HCT116 (cell line): ENCODE measurements around the gene FAM117A. TPM values are rescaled to one million over a fixed set of nuclear protein-coding genes. Genes with fewer than 3 reads are reported as not detected.

Source experiments
- ATAC-seq: fragments of 200-7000 bp; cut with Tn5 transposase; 2 replicates; pipeline ENCODE4 v1.9.1; 2020; ENCODE audit warnings: mild to moderate bottlenecking, moderate library complexity
- BruUV-seq: library from RNA; stranded (reverse); fragments of 400-500 nt; replicated peaks from 2 replicates; lab custom pipeline; 2021; lab: Mats Ljungman, UMichigan
- CTCF ChIA-PET: fragments of 300-600 bp; sonication (Branson Sonifier 250); formaldehyde crosslinking; loops from one replicate; lab custom pipeline; 2021; ENCODE audit warnings: antibody characterized with exemption; lab: Charles Lee
- POLR2A ChIA-PET: fragments of 300-600, 350-600 bp; sonication (Branson Sonifier 250); formaldehyde crosslinking; loops from one replicate; lab custom pipeline; 2021; ENCODE audit warnings: antibody characterized with exemption; lab: Charles Lee
- RAD21 ChIA-PET, 2 experiments: fragments of 300-600 bp; sonication (Branson Sonifier 250); formaldehyde crosslinking; loops; one replicate each; lab custom pipeline; 2023; ENCODE audit warnings: low total read pairs in 2 of 2; ENCODE audit not compliant: uncharacterized antibody in 2 of 2, unreplicated experiment in 2 of 2, low non-redundant PET in 1 of 2; lab: Charles Lee
- DNase-seq: peaks from one replicate; pipeline ENCODE4 v3.0.0-alpha.2; 2010; ENCODE audit warnings: low read depth, low spot score
- H2AFZ ChIP-seq: fragments of 200-600 bp; shearing (Covaris generic), sonication (generic); 2 replicates; pipeline ENCODE4 v1.6.1; 2017; ENCODE audit warnings: low read depth, mixed run types, mixed read lengths, antibody characterized with exemption, low read length; ENCODE audit not compliant: poor library complexity, severe bottlenecking
- H3K27ac ChIP-seq: 2 replicates; pipeline ENCODE4 v1.5.1; 2012; ENCODE audit warnings: low read depth, low read length
- H3K27me3 ChIP-seq: fragments of 200-600 bp; sonication (generic); 2 replicates; pipeline ENCODE4 v1.6.1; 2016; ENCODE audit warnings: mixed run types, low read length, mixed read lengths; ENCODE audit not compliant: insufficient read depth
- H3K36me3 ChIP-seq, 2 experiments: fragments of 200-500 bp in 1 of 2; fragments of 200-600 bp in 1 of 2; sonication (Bioruptor generic) in 1 of 2; sonication (generic) in 1 of 2; 2 replicates each; pipeline versions ENCODE4 v1.5.1 to v1.6.1; 2014 to 2016; ENCODE audit warnings: low read length in 2 of 2, inconsistent platforms in 1 of 2, mixed read lengths in 1 of 2, mixed run types in 1 of 2; ENCODE audit not compliant: insufficient read depth in 2 of 2, control insufficient read depth in 1 of 2
- H3K4me1 ChIP-seq, 2 experiments: fragments of 200-600 bp in 1 of 2; sonication (generic) in 1 of 2; 2 replicates each; pipeline versions ENCODE4 v1.5.1 to v1.6.1; 2012 to 2017; ENCODE audit warnings: low read length in 2 of 2, inconsistent platforms in 1 of 2, mild to moderate bottlenecking in 1 of 2, mixed read lengths in 1 of 2, mixed run types in 1 of 2, moderate library complexity in 1 of 2; ENCODE audit not compliant: insufficient read depth in 2 of 2, control insufficient read depth in 1 of 2
- H3K4me2 ChIP-seq: fragments of 200-600 bp; sonication (generic); 2 replicates; pipeline ENCODE4 v1.6.1; 2017; ENCODE audit warnings: mixed run types, low read length, mixed read lengths
- H3K4me3 ChIP-seq, 2 experiments: fragments of 200-600 bp in 1 of 2; sonication (generic) in 1 of 2; replicated peaks in 1 of 2; 2 replicates each; pipeline ENCODE4 v1.5.1; 2011 to 2016; ENCODE audit warnings: low read length in 2 of 2, control low read depth in 1 of 2, low read depth in 1 of 2, mild to moderate bottlenecking in 1 of 2, mixed read lengths in 1 of 2, mixed run types in 1 of 2
- H3K79me2 ChIP-seq: fragments of 200-600 bp; sonication (generic); 2 replicates; pipeline ENCODE4 v1.6.1; 2017; ENCODE audit warnings: mild to moderate bottlenecking, mixed run types, low read length, moderate library complexity, mixed read lengths; ENCODE audit not compliant: insufficient read depth
- H3K9ac ChIP-seq: fragments of 200-600 bp; sonication (generic); 2 replicates; pipeline ENCODE4 v1.6.1; 2016; ENCODE audit warnings: low read length, mixed read lengths
- H3K9me2 ChIP-seq: fragments of 200-600 bp; sonication (generic), shearing (Covaris generic); 2 replicates; pipeline ENCODE4 v1.6.1; 2017; ENCODE audit warnings: mixed run types, mild to moderate bottlenecking, moderate library complexity; ENCODE audit not compliant: insufficient read depth
- H3K9me3 ChIP-seq, 2 experiments: fragments of 200-500 bp in 1 of 2; fragments of 200-600 bp in 1 of 2; sonication (Bioruptor generic) in 1 of 2; sonication (generic) in 1 of 2; 2 replicates each; pipeline ENCODE4 v1.6.1; 2014 to 2017; ENCODE audit warnings: low read length in 2 of 2, mixed read lengths in 2 of 2, inconsistent platforms in 1 of 2, low read depth in 1 of 2, mild to moderate bottlenecking in 1 of 2, mixed run types in 1 of 2, moderate library complexity in 1 of 2; ENCODE audit not compliant: control insufficient read depth in 1 of 2, insufficient read depth in 1 of 2
- H4K20me1 ChIP-seq: fragments of 200-600 bp; sonication (generic), shearing (Covaris generic); 2 replicates; pipeline ENCODE4 v1.6.1; 2017; ENCODE audit warnings: mixed run types, mild to moderate bottlenecking, moderate library complexity; ENCODE audit not compliant: insufficient read depth
- CEBPB ChIP-seq: IDR thresholded peaks from 2 replicates; pipeline ENCODE4 v1.6.1; 2012; ENCODE audit warnings: low read depth
- EGR1 ChIP-seq: IDR thresholded peaks from 2 replicates; pipeline ENCODE4 v1.6.1; 2012; ENCODE audit warnings: low read depth
- ELF1 ChIP-seq: IDR thresholded peaks from 2 replicates; pipeline ENCODE4 v1.6.1; 2012; ENCODE audit warnings: low read depth, borderline replicate concordance
- EZH2phosphoT487 ChIP-seq: fragments of 200-600 bp; IDR thresholded peaks from 2 replicates; pipeline ENCODE4 v1.6.1; 2018; ENCODE audit warnings: antibody characterized with exemption, borderline replicate concordance
- JUND ChIP-seq: IDR thresholded peaks from 2 replicates; pipeline ENCODE4 v1.6.1; 2012
- SRF ChIP-seq: IDR thresholded peaks from 2 replicates; pipeline ENCODE4 v1.6.1; 2012; ENCODE audit warnings: low read depth
- YY1 ChIP-seq: IDR thresholded peaks from 2 replicates; pipeline ENCODE4 v1.6.1; 2011; ENCODE audit warnings: low read length, low read depth, moderate library complexity, mild to moderate bottlenecking; ENCODE audit not compliant: insufficient replicate concordance; ENCODE audit errors: extremely low read depth
- ZFX ChIP-seq: fragments of 450-650 bp; IDR thresholded peaks from 2 replicates; pipeline ENCODE4 v1.6.1; 2017
- intact Hi-C: fragments of 100-400 bp; cut with micrococcal nuclease; formaldehyde crosslinking; loops from 2 replicates; pipeline ENCODE4 v1.10.0; 2022
- total RNA-seq: library from RNA; stranded (reverse); gene quantifications from one replicate; pipeline ENCODE4 v1.2.1, GENCODE V29; 2021; ENCODE audit not compliant: unreplicated experiment
- TF ChIP-seq, protein P1 (sequence below): IDR thresholded peaks from 2 replicates; pipeline ENCODE4 v1.6.1; 2012; ENCODE audit warnings: low read depth
- TF ChIP-seq, protein P2 (sequence below): IDR thresholded peaks from 2 replicates; pipeline ENCODE4 v1.6.1; 2012

The FAM117A gene
- total RNA-seq, 1 experiment from 2014 or later = 12.8 TPM

- TF ChIP-seq, protein P1, sequence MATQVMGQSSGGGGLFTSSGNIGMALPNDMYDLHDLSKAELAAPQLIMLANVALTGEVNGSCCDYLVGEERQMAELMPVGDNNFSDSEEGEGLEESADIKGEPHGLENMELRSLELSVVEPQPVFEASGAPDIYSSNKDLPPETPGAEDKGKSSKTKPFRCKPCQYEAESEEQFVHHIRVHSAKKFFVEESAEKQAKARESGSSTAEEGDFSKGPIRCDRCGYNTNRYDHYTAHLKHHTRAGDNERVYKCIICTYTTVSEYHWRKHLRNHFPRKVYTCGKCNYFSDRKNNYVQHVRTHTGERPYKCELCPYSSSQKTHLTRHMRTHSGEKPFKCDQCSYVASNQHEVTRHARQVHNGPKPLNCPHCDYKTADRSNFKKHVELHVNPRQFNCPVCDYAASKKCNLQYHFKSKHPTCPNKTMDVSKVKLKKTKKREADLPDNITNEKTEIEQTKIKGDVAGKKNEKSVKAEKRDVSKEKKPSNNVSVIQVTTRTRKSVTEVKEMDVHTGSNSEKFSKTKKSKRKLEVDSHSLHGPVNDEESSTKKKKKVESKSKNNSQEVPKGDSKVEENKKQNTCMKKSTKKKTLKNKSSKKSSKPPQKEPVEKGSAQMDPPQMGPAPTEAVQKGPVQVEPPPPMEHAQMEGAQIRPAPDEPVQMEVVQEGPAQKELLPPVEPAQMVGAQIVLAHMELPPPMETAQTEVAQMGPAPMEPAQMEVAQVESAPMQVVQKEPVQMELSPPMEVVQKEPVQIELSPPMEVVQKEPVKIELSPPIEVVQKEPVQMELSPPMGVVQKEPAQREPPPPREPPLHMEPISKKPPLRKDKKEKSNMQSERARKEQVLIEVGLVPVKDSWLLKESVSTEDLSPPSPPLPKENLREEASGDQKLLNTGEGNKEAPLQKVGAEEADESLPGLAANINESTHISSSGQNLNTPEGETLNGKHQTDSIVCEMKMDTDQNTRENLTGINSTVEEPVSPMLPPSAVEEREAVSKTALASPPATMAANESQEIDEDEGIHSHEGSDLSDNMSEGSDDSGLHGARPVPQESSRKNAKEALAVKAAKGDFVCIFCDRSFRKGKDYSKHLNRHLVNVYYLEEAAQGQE = no peak
- TF ChIP-seq EGR1 (no peak), ZFX (no peak), CEBPB (no peak), ELF1 (no peak), EZH2phosphoT487 (no peak)
- TF ChIP-seq, protein P2, sequence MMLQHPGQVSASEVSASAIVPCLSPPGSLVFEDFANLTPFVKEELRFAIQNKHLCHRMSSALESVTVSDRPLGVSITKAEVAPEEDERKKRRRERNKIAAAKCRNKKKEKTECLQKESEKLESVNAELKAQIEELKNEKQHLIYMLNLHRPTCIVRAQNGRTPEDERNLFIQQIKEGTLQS = no peak
Measured at GRCh38 chr17:49795372-49795771, 31.4 kb upstream of the FAM117A start (continued).

DNA sequence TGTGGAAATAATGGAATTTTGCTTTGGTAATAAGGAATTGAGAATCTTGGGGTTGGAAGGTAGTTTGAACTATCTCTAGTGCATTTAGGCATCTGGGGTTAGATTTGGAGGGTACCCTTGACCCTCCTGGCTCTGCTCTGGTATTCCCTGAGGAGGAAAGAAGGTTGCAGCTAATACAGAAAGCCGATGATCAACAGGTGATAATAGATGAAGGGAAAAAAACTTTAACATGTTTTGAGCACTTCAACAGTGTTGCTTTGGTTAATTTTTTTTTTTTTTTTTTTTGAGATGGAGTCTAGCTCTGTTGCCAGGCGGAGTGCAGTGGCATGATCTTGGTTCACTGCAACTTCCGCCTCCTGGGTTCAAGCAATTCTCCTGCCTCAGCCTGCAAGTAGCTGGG, 29.4 kb upstream of the FAM117A start:
- intact Hi-C loops = no loop called here
- H3K4me2 ChIP-seq = no peak overlapping the region
- no peak overlapping the region for H3K4me3 ChIP-seq
- POLR2A ChIA-PET = interaction anchor here (1.1 kb wide), 1 partner anchor 29 kb away, joined by 4 read pairs; no protein-coding TSS in a partner anchor
- BruUV-seq = no TSS peak
- TF ChIP-seq, protein P2 = no peak
- TF ChIP-seq ZFX (no peak), EZH2phosphoT487 (no peak), JUND (no peak), SRF (no peak), ELF1 (no peak), YY1 (no peak)
- TF ChIP-seq, all 23 proteins: peak for 0
- Histone ChIP-seq H3K9me3 (no peaks in the 10 kb centered on the region), H3K27me3 (no peaks in the 10 kb centered on the region), H3K9ac (no peak overlapping the region), H3K27ac (no peak overlapping the region), H3K36me3 (peaks cover 44 to 69% of the 10 kb centered on the region in 2 experiments), H2AFZ (no peak overlapping the region), H4K20me1 (peaks cover 17% of the 10 kb centered on the region; the same call in 1 of the 2 replicates), H3K9me2 (no peaks in the 10 kb centered on the region), H3K4me1 (peaks cover 7 to 9% of the 10 kb centered on the region in 2 experiments), H3K79me2 (peaks cover 80% of the 10 kb centered on the region)
- CTCF ChIA-PET = interaction anchor here (0.7 kb wide), 1 partner anchor 163 kb away, joined by 3 read pairs; no protein-coding TSS in a partner anchor
- no peak for DNase-seq
- RAD21 ChIA-PET = no interaction called here
- no peak for ATAC-seq
